GM18511 (cell line): Measurements from ENCODE around the gene LOXL1.

Experiments used
- ATAC-seq: cut with Tn5 transposase; IDR thresholded peaks from one replicate; pipeline ENCODE4 v1.9.1; 2021; ENCODE audit warnings: mild to moderate bottlenecking, moderate library complexity; ENCODE audit not compliant: unreplicated experiment

Gene LOXL1

DNA sequence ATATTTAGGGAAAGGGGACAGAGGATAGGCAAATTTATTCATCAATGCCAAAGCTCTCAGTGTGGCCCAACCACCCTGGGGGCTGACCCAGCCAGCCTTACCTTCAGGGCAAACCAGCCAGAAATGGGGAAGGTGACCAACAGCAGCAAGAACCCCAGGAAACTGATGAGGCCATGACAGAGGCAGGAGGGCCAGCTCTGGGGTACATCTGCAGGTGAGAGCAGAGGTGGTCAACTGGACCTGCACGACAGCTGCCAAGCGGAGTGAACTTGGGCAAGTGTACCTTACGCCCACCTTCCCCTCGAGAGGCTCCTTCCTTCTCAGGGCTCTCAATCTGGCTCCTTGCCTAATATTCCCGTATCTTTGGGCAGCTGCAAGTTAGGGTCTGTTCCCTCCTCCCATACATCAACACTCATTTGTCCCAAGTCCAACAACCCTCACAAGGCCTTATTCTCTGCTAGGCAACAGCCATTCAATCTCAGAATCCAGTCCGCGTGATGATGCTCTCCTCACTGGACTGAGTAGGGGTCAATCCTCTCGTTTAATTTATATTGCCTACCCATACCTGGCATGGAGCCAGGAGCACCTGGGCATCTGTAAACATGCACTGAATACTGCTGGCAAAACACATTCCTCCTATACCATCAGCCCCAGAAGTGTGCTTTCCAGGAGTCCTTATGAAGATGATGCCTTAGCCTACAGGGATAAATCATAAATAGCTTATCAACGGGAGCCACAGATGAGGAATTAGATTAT lies 64.2 kb downstream of the LOXL1 start:
- no peak for ATAC-seq

GRCh38 chr15:73991260-73991659 lies 65.0 kb downstream of the LOXL1 start:
- no peak for ATAC-seq

DNA sequence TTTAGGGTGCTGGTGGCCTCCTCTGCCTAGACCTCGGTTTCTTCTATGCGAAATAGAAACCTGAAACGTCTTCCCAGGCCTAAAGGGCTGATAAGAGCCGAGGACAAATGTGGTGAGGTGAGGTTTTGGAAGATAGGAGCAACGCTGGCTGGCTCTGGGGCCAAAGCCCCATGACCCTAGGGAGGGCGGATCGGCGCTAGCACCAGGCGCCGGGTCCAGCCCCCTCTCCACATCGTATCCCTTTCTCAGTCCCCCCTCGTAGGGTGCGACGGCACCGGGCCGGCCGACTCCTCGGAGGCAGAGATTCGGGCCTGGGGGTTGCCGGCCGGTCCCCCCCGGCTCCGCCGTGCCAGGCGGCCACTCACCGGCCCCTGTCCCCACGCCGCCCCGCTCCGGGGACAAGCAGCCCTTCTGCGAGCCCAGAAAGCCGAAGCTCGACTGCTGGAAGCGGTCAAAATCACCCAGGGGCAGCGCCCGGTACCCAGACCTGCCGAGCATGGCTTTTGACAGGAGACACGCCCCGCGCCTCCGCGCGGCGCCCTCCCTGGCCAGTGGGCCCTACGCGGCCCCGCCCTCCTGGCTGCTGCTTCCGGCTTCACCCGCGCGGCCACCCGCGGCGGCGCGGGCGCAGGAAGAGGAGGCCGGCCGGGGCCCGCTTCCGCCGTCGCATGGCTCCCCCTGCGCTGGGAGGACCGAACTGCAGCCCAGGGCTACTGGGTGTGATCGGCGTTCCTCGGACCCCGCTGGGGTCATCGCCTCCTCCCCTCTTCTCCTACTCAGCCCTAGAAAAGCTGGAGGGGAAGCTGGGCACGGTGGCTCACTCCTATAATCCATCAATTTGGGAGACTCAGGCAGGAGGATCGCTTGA lies 65.7 kb downstream of the LOXL1 start, which contains the start of gene STOML1:
TSS of gene STOML1 (minus strand) at position 570 of the 868 bp plus-strand sequence. CDS start at position 498, 72 bp downstream.
- peak; percentile 72 for ATAC-seq

- no peak for ATAC-seq
These were observed 66.3 kb downstream of the LOXL1 start for GRCh38 chr15:73992594-73992898.

GRCh38 chr15:73993211-73993994 lies 67.1 kb downstream of the LOXL1 start:
- ATAC-seq: no peak

DNA sequence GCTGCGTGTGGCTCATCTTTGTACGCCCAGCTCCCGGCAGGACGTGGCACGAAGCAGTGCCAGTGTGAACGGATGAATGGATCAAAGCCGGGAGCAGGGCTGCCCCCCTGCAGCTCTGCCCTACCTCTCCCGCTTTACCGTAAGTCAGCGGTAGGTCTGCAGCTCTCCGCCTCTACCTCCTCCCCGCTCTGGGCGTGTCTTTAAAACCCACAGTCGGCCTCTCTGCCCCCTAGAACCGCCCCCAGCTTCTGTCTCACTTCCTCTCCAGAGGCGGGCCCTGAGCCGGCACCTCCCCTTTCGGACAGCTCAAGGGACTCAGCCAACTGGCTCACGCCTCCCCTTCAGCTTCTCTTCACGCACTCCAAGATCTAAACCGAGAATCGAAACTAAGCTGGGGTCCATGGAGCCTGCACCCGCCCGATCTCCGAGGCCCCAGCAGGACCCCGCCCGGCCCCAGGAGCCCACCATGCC lies 68.2 kb downstream of the LOXL1 start, which contains the start of gene PML:
TSS of gene PML (plus strand) at position 304 of the 471 bp plus-strand sequence. CDS start at position 401, 97 bp downstream.
- ATAC-seq: peak; percentile 83

GRCh38 chr15:73994912-73995622 lies 68.8 kb downstream of the LOXL1 start:
- ATAC-seq: no peak

GRCh38 chr15:73996267-73996666 lies 70.0 kb downstream of the LOXL1 start:
- ATAC-seq: no peak

DNA sequence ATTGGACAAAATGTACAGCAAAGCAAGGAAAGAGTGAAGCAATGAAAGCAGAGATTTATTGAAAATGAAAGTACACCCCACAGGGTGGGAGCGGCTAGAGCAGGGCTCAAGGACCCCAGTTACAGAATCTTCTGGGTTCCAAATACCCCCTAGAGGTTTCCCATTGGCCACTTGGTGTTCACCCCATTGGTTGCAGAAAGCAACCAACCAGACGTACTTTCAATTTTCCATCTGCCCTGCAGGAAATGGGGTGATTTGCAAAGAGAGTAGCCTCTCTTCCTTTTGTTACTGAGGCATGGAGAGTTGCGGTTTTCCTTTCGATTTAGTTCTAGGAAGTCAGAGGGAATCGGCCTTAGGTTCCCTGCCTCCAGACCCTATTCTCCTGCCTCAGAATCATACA lies 70.7 kb downstream of the LOXL1 start:
- ATAC-seq: no peak

DNA sequence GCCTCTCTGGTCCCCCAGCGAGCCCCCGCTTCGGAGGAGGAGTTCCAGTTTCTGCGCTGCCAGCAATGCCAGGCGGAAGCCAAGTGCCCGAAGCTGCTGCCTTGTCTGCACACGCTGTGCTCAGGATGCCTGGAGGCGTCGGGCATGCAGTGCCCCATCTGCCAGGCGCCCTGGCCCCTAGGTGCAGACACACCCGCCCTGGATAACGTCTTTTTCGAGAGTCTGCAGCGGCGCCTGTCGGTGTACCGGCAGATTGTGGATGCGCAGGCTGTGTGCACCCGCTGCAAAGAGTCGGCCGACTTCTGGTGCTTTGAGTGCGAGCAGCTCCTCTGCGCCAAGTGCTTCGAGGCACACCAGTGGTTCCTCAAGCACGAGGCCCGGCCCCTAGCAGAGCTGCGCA lies 71.7 kb downstream of the LOXL1 start:
- ATAC-seq: no peak
